ENCODE measurements around the gene CACNA2D2.

The CACNA2D2 gene

DNA sequence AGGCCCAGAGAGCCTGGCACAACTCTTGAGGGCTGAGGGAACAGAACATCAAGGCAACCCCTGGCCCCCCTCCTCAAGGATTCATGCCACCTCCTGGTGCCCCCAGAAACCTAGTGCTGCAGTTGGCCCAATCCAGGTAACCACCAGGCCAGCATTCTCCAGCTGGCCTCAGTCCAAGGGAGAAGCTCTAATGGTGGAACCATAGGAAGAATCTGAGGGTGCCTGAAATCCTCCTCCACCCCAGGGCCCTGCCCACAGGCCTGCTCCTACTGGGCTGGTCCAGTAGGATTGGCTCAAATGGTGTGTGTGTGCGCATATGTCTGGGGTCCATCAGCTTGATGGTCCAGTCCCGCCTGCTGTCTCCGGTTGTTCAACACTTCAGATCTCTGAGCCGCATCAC, 188.6 kb downstream of the CACNA2D2 start:
- DNase-seq (ENCODE audit: low read depth): no peak
- TF ChIP-seq, protein P1, sequence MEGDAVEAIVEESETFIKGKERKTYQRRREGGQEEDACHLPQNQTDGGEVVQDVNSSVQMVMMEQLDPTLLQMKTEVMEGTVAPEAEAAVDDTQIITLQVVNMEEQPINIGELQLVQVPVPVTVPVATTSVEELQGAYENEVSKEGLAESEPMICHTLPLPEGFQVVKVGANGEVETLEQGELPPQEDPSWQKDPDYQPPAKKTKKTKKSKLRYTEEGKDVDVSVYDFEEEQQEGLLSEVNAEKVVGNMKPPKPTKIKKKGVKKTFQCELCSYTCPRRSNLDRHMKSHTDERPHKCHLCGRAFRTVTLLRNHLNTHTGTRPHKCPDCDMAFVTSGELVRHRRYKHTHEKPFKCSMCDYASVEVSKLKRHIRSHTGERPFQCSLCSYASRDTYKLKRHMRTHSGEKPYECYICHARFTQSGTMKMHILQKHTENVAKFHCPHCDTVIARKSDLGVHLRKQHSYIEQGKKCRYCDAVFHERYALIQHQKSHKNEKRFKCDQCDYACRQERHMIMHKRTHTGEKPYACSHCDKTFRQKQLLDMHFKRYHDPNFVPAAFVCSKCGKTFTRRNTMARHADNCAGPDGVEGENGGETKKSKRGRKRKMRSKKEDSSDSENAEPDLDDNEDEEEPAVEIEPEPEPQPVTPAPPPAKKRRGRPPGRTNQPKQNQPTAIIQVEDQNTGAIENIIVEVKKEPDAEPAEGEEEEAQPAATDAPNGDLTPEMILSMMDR (conservative IDR thresholded peaks at IDR 0.05; ENCODE audit: low read depth, low read length): no peak
- H3K4me3 ChIP-seq (ENCODE audit: low read length): no peak overlapping the region

DNA sequence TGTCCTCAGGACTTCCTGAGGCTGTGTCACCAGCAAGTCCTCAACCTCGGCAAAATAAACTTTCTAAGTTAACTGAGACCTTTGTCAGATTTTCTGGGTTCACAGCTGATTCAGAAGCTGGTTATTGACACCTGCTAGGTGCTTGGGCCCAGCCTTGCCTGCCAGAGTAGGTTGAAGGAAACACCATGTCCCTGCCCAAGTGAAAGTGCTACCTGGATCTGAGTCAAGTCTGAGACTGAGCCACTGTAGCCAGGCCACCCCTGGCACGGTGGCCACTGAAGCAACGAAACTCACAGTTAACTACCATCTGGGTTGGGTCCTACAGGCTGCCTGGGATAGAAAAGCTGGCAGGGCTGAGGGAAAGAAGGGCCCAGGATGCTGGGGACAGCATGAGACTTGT, 189.1 kb downstream of the CACNA2D2 start:
- H3K4me3 ChIP-seq (ENCODE audit: low read length): no peak overlapping the region
- TF ChIP-seq, protein P1 (conservative IDR thresholded peaks at IDR 0.05; ENCODE audit: low read depth, low read length): no peak

More for the DNA sequence above, 189.1 kb downstream of the CACNA2D2 start:
- DNase-seq (ENCODE audit: low read depth): no peak

Data from retinal pigment epithelial cell (primary cell).